Muscle of arm (tissue), 12 donors: ENCODE results near the gene MOV10L1. TPM values are rescaled to one million over a fixed set of nuclear protein-coding genes. Genes with fewer than 3 reads are reported as not detected.
"Not testable (repeated sequence)": the region's sequence is repeated elsewhere in the genome, so short reads cannot be mapped to it uniquely, and the experiment has no call there.

Experiments
- DNase-seq: peaks from one replicate; pipeline ENCODE4 v3.0.0-alpha.2; 2013
- polyA plus RNA-seq, 12 donors: library from polyadenylated mRNA; unstranded; fragments of 120-200 nt; gene quantifications; one replicate each; pipeline ENCODE4 v1.2.1, GENCODE V29; 2013; ENCODE audit not compliant: insufficient read length in 12 of 12

Gene MOV10L1
- polyA plus RNA-seq, 12 donors = 0.10 to 0.73 (median 0.49) TPM; not detected in 3

DNA sequence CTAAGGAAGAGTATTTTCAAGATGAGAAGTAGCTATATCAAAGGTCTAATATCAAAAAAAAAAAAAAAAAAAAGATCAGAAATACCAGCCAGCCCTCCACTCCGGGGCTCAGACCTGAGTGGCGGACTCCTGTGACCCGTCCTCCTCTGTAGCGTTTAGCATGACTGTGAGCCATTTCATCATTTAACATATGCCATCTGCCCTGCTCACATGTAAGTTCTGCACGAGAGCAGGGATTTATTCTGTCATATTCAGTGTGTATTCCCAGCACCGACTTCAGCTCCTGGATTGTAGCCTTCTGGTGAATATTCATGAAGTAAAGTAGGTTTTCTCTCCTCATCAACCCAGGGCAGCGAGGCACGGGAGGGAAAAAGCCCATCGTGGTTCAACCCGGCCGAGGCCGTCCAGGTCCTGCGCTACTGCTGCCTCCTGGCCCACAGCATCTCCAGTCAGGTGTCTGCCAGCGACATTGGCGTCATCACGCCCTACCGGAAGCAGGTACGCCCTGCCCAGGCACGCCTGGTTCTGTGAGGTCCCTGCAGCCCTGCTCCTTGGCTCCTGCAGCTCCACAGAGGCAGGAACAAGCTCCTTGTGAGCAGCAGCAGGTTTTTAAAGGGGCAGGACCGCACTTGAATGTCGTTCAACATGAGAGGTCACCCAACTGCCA is 68.0 kb downstream of the MOV10L1 start:
- no peak for DNase-seq

DNA sequence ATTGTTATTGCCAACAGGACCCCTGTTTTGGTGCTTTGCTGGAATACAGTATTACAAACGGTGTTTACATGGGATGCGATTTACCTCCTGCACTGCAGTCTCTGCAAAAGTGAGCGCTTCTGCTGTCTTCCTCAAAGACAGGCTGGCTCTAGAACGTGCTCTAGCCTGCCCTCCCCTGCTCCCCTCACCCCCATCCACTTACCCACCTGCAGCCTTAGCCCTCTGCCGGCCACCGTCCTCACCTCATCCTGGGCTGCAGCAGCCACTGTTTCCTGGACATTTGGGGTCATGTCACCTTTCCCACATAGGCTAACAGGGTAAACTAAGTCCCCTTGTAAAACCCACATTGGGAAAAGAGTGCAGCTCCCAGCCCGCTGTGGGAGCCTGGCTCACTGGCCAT is 71.1 kb downstream of the MOV10L1 start:
- DNase-seq = no peak

DNA sequence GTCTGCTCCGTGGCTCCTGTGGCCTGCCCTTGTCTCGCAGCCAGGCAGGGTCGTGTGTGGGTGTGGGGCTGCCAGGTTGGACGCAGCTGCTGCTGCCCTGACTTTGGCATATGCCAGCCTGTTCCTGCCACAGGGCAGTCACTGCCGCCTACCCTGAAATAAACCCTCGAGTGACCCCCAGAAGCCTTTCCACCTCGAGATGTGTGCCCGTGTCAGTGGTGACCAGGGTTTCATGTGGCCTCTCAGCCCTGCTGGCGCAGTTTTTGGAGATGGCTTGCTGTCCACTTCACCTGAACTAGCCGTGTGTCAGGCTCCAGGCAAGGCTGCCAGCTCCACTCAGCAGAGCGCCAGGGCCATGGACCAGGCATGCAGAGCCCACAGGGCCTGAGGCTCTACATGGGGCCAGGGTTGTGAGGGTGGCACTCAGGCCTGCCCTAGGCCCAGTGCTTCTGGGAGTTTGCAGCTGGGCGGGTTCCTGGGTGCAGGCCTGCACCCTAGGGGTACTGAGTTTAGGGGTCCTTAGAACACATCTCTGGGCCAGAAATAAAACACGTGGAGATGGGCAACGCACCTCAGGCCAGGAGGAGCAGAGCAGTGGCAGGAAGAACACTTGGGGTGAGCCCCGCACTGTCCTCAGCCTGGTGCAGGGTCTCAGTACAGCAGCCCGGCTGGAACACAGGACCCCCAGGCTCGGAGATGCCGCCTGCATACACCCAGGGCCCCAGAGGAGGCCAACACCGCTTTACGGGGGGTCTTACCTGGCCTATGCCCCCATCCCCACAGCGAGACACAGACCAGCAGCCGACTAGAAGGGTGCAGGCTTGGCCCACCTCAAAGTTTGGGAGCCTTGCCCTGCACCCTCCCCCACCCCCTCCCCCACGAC is 71.9 kb downstream of the MOV10L1 start:
- DNase-seq = no peak

DNA sequence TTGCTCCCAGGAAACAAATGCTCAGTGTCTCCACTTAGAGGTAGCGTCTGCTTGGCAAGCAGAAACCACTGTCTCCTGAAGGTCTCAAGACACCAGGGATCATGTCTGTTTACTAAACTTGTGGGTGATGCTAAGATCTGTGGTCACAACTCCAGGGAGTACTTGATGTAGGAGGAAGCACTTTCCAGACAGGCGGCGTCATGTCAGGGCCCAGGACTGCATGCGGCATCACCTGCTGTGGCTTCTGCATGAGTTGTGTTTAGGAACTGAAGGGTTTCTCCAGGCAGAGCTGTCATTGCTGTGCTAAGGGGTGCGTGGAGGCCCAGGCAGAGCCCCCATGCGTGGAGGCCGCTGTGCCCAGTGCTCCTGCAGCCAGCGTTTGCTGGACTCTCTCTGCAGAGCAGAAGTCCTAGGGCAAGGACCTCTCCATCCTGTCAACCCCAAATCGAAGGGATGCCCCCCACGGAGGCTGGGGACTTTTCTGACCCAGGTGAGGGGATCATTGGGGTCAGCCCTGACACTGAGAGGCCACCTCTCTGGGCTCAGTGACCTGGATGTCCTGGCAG is 72.7 kb downstream of the MOV10L1 start:
- no peak for DNase-seq

DNA sequence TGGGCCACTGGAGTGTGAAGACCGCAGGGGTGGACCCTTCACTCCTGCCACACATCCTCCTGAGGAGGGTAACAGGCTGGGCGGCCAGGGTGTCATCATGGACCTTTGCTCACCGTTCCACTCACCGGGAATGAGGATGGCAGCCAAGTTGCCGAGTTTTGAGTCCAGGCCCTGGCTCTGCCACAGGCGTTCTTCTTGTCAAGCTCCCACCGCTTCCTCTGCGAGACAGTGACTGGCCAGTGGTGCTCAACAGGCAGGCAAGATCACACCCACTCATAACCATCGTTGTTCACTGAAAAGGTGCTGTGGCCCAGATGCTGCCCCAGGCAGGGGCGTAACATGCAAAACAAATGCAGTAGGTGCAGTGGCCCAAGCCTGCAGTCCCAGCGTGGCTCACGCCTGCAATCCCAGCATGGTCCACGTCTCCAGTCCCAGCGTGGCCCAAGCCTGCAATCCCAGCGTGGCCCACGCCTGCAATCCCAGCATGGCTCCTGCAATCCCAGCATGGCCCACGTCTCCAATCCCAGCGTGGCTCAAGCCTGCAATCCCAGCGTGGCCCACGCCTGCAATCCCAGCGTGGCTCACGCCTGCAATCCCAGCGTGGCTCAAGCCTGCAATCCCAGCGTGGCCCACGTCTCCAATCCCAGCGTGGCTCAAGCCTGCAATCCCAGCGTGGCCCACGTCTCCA is 75.8 kb downstream of the MOV10L1 start:
- DNase-seq = no peak

DNA sequence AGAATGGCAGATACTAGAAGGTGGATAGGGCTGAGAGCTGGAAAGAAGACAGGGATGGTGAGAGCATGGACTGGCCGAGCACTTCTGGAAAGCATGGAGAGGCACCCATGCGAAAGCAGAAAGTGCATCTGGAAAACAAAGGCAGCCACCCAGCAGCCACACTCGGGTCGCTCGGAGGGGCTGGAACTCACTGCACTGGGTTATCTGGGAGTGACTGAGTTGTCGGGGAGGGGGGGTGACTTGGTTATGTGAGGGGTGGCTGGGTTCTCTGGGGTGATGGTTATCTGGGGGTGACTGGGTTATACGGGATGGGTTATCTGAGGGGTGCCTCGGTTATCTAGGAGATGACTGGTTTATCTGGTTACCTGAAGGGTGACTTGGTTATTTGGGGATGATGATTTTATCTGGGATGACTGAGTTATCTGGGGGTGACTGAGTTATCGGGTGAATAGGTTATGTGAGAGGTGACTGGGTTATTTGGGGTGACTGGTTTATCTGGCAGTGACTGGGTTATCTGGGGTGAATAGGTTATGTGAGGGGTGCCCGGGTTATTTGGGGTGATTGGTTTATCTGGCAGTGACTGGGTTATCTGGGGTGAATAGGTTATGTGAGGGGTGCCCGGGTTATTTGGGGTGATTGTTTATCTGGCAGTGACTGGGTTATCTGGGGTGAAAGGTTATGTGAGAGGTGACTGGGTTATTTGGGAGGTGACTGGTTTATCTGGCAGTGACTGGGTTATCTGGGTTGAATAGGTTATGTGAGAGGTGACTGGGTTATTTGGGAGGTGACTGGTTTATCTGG is 78.1 kb downstream of the MOV10L1 start:
- DNase-seq = no peak

DNA sequence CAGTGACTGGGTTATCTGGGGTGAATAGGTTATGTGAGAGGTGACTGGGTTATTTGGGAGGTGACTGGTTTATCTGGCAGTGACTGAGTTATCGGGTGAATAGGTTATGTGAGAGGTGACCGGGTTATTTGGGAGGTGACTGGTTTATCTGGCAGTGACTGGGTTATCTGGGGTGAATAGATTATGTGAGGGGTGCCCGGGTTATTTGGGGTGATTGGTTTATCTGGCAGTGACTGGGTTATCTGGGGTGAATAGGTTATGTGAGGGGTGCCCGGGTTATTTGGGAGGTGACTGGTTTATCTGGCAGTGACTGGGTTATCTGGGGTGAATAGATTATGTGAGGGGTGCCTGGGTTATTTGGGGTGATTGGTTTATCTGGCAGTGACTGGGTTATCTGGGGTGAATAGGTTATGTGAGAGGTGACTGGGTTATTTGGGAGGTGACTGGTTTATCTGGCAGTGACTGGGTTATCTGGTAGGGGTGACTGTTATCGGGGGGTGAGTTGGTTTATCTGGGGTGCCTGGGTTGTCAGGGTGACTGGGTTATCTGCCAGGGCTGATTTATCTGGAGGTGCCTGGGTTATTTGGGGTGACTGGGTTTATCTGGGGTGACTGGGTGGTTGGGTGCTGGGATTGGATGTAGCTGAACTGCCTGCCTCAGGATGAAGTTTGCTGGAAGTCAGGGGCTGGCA is 78.8 kb downstream of the MOV10L1 start:
- DNase-seq = not testable (repeated sequence)

DNA sequence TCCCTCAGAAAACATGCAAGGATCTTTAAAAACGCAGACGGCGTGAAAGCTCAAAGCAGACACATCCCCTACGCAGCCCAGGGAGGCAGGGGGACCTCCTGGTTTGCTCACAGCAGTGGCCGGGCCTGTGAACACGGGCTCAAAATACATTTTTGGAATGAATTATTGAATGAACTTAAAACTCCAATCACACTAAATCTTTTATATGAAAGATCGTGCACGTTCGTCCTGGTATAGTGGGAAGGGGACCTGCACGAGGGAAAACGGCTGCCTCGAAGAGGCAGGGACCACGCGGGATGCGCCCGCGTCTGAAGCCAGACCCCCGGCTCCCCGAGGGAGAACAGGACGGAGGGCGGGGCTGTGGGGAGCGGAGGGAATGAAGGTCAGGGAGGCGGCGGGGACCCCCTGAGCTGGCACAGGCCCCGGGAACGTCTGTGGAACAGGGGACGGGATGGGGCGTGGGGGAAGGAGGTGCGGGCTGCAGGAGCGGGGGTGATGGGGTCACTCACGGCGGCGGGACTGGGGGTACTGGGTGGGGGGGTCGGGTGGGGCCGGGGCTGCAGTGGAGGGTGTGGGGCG is 79.5 kb downstream of the MOV10L1 start:
- DNase-seq = no peak

DNA sequence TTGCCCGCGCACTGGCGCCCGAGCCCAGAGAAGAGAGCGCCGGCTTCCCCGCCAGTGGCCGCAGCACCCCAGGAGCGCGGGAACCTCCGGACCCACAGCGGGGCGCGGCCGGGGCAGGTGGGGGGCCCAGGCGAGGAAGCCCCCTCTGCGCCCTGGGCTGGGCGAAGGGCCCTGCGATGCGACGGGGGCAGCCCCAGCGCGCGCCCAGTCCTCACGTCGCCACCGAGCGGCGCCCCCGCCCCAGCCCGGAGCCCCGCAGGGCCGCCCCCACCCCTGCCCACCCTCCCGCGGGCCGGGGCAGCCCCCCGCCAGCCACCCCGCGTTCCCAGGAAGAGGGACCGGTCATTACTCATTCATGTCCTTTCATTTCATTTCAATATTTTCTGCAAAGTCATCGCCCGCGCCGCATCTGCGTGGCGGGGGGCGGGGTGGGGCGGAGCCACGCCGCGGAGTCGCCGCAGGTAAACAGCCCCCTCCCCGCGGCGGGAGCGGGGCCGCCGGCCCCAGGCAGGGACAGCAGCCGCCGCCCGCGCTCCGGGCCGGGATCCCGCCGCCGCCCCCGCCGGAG is 80.1 kb downstream of the MOV10L1 start:
- DNase-seq = no peak

DNA sequence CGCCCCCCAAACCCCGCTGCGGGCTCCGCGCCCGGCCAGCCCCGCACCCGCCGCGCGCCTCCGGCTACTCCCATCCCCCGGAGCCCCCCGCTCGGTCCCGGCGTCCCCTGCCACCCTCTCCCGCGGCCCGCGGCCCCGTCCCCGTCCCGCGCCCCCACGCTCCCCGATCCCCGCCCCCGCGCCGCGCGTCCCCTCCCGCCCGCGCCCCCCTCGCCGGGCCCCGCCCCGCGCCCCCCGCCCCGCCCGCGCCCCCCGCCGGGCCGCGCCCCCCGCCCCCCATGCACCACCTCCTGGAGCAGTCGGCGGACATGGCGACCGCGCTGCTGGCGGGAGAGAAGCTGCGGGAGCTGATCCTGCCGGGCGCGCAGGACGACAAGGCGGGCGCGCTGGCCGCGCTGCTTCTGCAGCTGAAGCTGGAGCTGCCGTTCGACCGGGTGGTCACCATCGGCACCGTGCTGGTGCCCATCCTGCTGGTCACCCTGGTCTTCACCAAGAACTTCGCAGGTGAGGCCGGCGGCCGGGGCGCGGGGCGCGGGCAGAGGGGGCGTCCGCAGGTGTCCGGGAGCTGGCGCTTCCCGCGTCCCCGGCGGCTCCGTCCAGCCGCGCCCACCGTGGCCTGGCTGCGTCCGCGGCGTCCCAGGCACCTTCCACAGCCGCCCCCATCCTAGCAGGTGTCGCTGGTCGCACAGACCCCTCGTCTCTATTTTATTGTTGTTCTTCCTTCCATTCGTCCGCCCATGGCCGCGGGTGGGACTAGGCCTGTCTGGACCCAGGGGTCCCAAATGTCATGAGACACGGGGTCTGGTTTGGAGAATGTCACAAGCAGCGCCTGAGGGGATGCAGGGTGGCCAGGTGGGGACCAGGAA is 80.9 kb downstream of the MOV10L1 start, which contains the start of gene PANX2:
Gene PANX2, plus strand, starts transcription at position 279 of the 866 bp plus-strand sequence. Its CDS starts 0 bp downstream, at position 279.
- no peak for DNase-seq

DNA sequence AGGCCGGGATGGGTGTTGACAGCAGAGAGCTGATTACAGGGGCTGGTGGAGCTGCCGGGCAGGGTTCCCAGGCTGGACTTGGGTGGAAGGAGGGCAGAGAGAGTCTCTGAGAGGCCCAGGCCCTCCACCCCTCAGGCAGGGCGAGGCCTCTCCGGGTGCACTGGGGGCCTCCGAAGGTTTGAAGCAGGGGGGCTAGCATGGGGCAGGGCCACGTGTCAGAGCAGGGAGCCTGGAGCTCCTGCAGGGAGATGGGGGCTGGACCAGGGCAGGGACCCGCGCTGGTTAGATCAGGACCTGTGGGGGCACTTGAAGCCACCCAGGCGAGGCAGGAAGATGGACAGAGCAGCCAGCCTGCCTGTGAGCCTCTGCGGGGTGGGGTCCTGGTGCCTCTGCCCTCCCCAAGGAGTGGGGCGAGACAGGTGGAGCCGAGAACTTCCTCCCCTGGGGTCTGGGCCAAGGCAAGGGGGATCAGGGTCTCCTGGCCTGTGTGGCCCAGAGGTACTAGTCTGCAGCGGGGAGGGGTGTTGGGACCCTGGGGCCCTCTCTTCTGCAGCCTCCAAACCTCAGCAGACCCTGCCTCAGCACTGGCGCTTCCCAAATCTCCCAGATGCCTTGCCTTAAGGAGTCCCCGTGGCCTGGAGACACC is 81.6 kb downstream of the MOV10L1 start:
- DNase-seq = no peak

DNA sequence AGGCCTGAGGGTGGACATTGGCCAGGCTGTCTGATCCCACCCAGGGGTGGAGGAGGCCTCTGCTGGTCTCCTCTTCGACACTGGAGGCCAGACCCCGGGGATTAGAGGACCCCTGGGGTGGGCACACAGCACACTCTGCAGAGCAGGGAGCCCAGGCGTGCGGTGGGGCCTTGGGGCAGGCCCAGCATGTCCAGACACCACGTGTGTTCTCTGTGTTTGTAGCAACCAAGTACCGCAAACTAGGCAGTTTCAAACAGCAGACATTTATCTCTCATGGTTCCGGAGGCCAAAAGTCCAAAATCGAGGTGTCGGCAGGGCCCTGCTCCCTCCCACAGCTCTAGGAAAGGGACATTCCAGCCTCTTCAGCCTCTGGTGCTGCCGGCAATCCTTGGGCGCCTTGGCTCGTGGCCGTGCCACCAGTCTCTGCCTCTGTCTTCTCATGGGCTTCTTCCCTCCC is 82.2 kb downstream of the MOV10L1 start:
- no peak for DNase-seq

DNA sequence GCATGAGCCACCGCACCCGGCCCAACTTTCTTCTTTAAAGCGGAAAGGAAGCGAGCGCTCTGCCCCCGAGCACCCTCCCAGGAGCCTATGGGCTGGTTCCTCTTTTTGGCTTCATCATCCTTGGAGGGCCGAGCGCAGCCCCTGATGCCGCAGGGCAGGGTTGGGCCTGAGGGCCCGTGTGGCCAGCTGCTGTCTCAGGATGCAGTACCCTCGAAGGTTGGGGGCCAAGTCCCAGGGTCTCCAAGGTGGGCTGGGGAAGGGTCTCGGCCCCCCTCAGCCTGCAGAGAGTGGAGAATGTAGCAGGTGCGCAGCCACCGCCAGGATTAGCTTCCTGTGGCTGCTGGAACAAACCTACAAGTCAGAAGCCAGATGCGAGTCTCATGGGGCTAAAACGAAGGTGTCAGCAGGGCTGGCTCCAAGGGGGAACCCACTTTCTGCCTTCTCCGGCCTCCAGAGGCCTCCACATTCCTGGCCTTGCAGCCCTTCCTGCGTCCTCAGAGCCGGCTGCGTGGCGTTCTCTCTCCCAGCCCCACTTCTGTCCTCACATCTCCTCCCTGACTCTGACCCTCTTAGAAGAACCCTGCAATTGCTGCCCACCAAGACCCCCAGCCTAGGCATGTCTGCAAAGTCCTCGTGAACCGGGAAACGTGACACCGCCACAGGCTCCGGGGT is 83.6 kb downstream of the MOV10L1 start:
- DNase-seq = no peak

DNA sequence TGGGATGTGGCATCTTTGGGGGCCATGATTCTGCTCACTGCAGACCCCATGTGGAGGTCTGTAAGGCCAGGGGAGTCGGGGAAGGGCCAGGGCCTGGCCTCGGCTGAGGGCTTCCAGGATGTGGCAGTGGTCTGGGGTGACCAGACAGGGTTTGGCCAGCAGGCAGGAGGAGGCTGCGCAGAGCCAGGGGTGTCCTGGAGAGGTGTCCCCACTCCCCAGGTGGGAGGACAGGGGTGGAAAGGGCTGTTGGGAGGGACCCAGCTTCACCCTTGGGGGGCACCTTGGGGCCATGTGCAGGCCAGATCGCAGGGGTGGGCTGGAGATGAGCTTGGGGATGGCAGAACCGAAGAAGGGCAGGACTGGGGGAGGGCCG is 84.2 kb downstream of the MOV10L1 start:
- DNase-seq = no peak

DNA sequence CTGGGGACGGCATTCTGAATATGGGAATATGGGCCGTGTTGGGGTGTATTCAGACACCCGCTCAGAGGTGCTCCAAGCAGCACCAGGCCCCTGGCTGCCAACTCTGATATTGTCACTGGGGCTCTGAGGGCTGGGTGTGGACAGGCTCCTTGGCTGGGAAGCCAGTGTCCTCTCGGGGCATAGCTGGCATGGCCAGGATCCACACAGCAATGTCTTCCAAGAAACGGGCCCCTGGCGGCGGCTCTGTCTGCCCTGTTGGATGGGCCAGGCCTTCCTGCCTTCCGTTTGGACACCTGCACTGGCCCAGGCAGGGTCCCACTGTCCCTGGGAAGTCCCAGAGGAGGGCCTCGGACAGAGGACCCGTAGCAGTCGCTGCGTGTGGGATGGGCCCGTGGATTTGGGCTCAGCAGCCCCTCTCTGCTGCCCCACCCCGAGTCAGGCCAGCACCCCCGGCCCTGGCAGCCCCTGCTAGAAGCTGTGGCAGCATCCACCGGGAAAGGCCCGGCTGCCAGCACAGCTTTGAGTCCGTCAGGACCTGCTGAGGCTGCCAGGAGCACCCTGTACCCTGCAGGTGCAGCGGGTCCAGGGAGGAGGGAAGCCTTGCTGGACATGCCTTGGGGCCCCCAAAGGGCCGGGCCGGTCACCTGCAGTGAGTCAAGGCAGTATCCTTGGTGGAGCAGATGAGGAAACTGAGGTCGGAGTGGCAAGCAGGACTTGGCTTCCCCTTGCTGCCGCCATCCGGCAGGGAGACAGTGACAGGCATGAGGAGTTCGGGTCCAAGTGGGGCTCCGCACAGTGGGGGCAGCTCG is 84.8 kb downstream of the MOV10L1 start:
- no peak for DNase-seq

DNA sequence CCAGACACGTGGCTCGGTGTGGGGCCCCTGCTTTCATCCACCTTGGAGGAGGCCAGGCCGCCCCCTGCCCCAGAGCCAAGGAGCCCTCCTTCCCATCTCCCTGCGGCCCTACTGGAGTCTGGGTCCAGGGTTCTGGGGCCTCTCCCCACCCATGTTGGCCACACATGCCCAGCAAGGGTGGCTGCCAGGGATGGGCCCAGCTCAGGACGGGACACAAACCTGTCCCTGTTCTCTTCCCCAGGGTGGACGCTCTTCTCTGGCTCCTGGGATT is 85.3 kb downstream of the MOV10L1 start:
- no peak for DNase-seq
